PC-3 (cell line): Measurements from ENCODE around the gene SFXN3. TPM values are rescaled to one million over a fixed set of nuclear protein-coding genes. Genes with fewer than 3 reads are reported as not detected.

ENCODE experiments used
- ATAC-seq: fragments of 200-7000 bp; cut with Tn5 transposase; 2 replicates; pipeline ENCODE4 v1.9.1; 2020; ENCODE audit warnings: mild to moderate bottlenecking, moderate library complexity
- BruUV-seq: library from RNA; stranded (reverse); fragments of 400-500 nt; replicated peaks from 2 replicates; lab custom pipeline; 2021; lab: Mats Ljungman, UMichigan
- CTCF ChIA-PET: fragments of 300-600 bp; sonication (Branson Sonifier 250); formaldehyde crosslinking; loops from one replicate; lab custom pipeline; 2022; ENCODE audit warnings: antibody characterized with exemption; lab: Charles Lee
- POLR2A ChIA-PET: fragments of 300-600 bp; sonication (Branson Sonifier 250); formaldehyde crosslinking; loops from one replicate; lab custom pipeline; 2022; ENCODE audit warnings: antibody characterized with exemption; ENCODE audit not compliant: unreplicated experiment; lab: Charles Lee
- DNase-seq: peaks from one replicate; pipeline ENCODE4 v3.0.0-alpha.2; 2015
- H2AFZ ChIP-seq: fragments of 300-600 bp; sonication (generic); 2 replicates; pipeline ENCODE4 v1.6.0; 2016; ENCODE audit warnings: antibody characterized with exemption, low read length
- H3F3A ChIP-seq: fragments of 300-600 bp; sonication (generic); one replicate; pipeline ENCODE4 v1.6.0; 2017; ENCODE audit warnings: antibody characterized with exemption, low read length, control low read depth, mild to moderate bottlenecking; ENCODE audit not compliant: unreplicated experiment
- H3K27ac ChIP-seq: fragments of 300-600 bp; sonication (generic); 2 replicates; pipeline ENCODE4 v1.5.1; 2016; ENCODE audit warnings: mild to moderate bottlenecking, low read length
- H3K27me3 ChIP-seq: fragments of 300-600 bp; sonication (generic); 2 replicates; pipeline ENCODE4 v1.6.1; 2016; ENCODE audit warnings: low read length, mixed read lengths
- H3K36me3 ChIP-seq: fragments of 300-600 bp; sonication (generic); 2 replicates; pipeline ENCODE4 v1.6.1; 2016; ENCODE audit warnings: low read depth, mixed run types, low read length, mixed read lengths
- H3K4me1 ChIP-seq: fragments of 300-600 bp; sonication (generic); 2 replicates; pipeline ENCODE4 v1.5.1; 2016; ENCODE audit warnings: low read length; ENCODE audit not compliant: insufficient read depth
- H3K4me2 ChIP-seq: fragments of 300-600 bp; sonication (generic); 2 replicates; pipeline ENCODE4 v1.6.0; 2016; ENCODE audit warnings: low read length
- H3K4me3 ChIP-seq: fragments of 300-600 bp; sonication (generic); 2 replicates; pipeline ENCODE4 v1.5.1; 2016; ENCODE audit warnings: mild to moderate bottlenecking, low read length, mixed read lengths
- H3K79me2 ChIP-seq: fragments of 300-600 bp; sonication (generic); 2 replicates; pipeline ENCODE4 v1.6.1; 2017; ENCODE audit warnings: low read length, mixed read lengths
- H3K9ac ChIP-seq: fragments of 300-600 bp; sonication (generic); 2 replicates; pipeline ENCODE4 v1.6.0; 2016; ENCODE audit warnings: mild to moderate bottlenecking, low read length
- H3K9me2 ChIP-seq: fragments of 300-600 bp; sonication (generic); replicated peaks from 2 replicates; pipeline ENCODE4 v1.6.1; 2016; ENCODE audit warnings: mixed run types, low read length, mixed read lengths
- H3K9me3 ChIP-seq: fragments of 300-600 bp; sonication (generic); 2 replicates; pipeline ENCODE4 v1.6.1; 2016; ENCODE audit warnings: low read length, mixed read lengths
- H4K20me1 ChIP-seq: fragments of 300-600 bp; sonication (generic); 2 replicates; pipeline ENCODE4 v1.6.1; 2016; ENCODE audit warnings: low read length, mixed read lengths
- CTCF ChIP-seq: fragments of 300-600 bp; sonication (generic); conservative IDR thresholded peaks from 2 replicates; pipeline ENCODE4 v1.5.1; 2017; ENCODE audit warnings: antibody characterized with exemption, low read depth, mild to moderate bottlenecking, low read length
- EZH2 ChIP-seq: fragments of 300-600 bp; sonication (generic); IDR thresholded peaks from one replicate; pipeline ENCODE4 v1.6.1; 2017; ENCODE audit warnings: antibody characterized with exemption, mild to moderate bottlenecking, low read length; ENCODE audit not compliant: unreplicated experiment
- EZH2phosphoT487 ChIP-seq: fragments of 300-600 bp; sonication (generic); IDR thresholded peaks from 2 replicates; pipeline ENCODE4 v1.6.1; 2018; ENCODE audit warnings: mild to moderate bottlenecking, antibody characterized with exemption, low read length, borderline replicate concordance
- intact Hi-C: fragments of 100-400 bp; cut with micrococcal nuclease; formaldehyde crosslinking; loops from 2 replicates; pipeline ENCODE4 v1.9.0; 2023
- total RNA-seq: library from RNA; depleted of rRNA; stranded (reverse); fragments of >200 nt; gene quantifications from 2 replicates; pipeline ENCODE4 v1.2.3, GENCODE V29; 2014

SFXN3 gene
- total RNA-seq, 1 experiment from 2014 or later: 46.7 TPM

- no peaks in the 10 kb centered on the region for H3K9me3 ChIP-seq
- BruUV-seq: no TSS peak
- H3K4me2 ChIP-seq: no peak overlapping the region
- H3K27me3 ChIP-seq: no peaks in the 10 kb centered on the region
- H3K27ac ChIP-seq: no peak overlapping the region
- H3K79me2 ChIP-seq: peaks cover 8% of the 10 kb centered on the region
- H2AFZ ChIP-seq: no peak overlapping the region
- H3K36me3 ChIP-seq: no peaks in the 10 kb centered on the region
- no peak overlapping the region for H3K4me3 ChIP-seq
- H3K4me1 ChIP-seq: peaks cover 8% of the 10 kb centered on the region
- TF ChIP-seq CTCF (no peak), EZH2phosphoT487 (no peak), EZH2 (no peak)
- POLR2A ChIA-PET: interaction anchor here (0.8 kb wide), 1 partner anchor 24 kb away, joined by 3 read pairs; no protein-coding TSS in a partner anchor
- CTCF ChIA-PET: no interaction called here
- no peaks in the 10 kb centered on the region for H3F3A ChIP-seq
- H4K20me1 ChIP-seq: no peaks in the 10 kb centered on the region
- intact Hi-C loops: no loop called here
- no peak overlapping the region for H3K9ac ChIP-seq
- H3K9me2 ChIP-seq: no peaks in the 10 kb centered on the region
- DNase-seq (no peak), ATAC-seq (no peak)
These were observed 2.3 kb upstream of the SFXN3 start for GRCh38 chr10:101028446-101029337.

GRCh38 chr10:101029520-101030295 lies 1.3 kb upstream of the SFXN3 start:
- TF ChIP-seq CTCF: no peak
- no peak for TF ChIP-seq EZH2
- TF ChIP-seq EZH2phosphoT487: no peak
- no peak overlapping the region for H3K4me3 ChIP-seq
- H3K9ac ChIP-seq: no peak overlapping the region
- no peak overlapping the region for H3K27ac ChIP-seq
- POLR2A ChIA-PET: interaction anchor here (0.8 kb wide), 1 partner anchor 23 kb away, joined by 3 read pairs; no protein-coding TSS in a partner anchor
- no peak for ATAC-seq
- H3K36me3 ChIP-seq: no peaks in the 10 kb centered on the region; the same call in 1 of the 2 replicates
- H3K79me2 ChIP-seq: peaks cover 16% of the 10 kb centered on the region
- no peaks in the 10 kb centered on the region for H3K9me3 ChIP-seq
- no peaks in the 10 kb centered on the region for H4K20me1 ChIP-seq
- no peaks in the 10 kb centered on the region for H3K9me2 ChIP-seq
- no peaks in the 10 kb centered on the region for H3F3A ChIP-seq
- H3K27me3 ChIP-seq: no peaks in the 10 kb centered on the region
- no peak for DNase-seq
- 0 out of 2 replicates have a peak overlapping the region, but pooled peaks have one; percentile 96 for H3K4me2 ChIP-seq
- CTCF ChIA-PET: no interaction called here
- H3K4me1 ChIP-seq: peaks cover 8% of the 10 kb centered on the region
- no TSS peak for BruUV-seq
- no peak overlapping the region for H2AFZ ChIP-seq
- intact Hi-C loops: no loop called here
